ENCODE data around the gene OR10R2.
"Not testable (repeated sequence)": the region's sequence is repeated elsewhere in the genome, so short reads cannot be mapped to it uniquely, and the experiment has no call there.

OR10R2 gene, protein sequence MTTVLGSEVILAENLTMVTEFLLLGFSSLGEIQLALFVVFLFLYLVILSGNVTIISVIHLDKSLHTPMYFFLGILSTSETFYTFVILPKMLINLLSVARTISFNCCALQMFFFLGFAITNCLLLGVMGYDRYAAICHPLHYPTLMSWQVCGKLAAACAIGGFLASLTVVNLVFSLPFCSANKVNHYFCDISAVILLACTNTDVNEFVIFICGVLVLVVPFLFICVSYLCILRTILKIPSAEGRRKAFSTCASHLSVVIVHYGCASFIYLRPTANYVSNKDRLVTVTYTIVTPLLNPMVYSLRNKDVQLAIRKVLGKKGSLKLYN

DNA sequence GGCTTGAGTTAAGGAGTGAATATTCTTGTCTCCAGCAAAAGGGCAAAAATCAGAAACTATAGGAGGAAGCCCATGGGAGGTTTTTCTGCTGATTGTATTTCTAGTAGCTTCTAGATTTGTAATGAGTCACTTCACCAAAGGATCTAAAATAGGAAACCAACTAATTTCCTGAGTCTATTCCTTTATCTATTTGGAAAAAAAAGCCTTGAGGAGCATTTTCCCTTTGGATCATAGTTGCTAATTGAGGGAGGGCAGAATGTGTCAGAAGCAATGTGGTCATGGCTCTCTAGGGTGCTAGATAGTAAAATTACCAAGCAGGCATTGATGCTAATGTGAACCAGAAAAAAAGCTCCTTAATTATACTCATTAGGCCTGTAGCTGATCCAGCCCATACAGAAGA is at the start of gene OR10R2:
Gene OR10R2, plus strand, starts transcription at position 301 of the 400 bp plus-strand sequence. CDS start 106 bp downstream, outside the sequence.
- H3K4me3 ChIP-seq (ENCODE audit: low read depth, low read length): no peak within 1 kb of the TSS
- DNase-seq (ENCODE audit: low read depth): no peak
- TF ChIP-seq, protein P1, sequence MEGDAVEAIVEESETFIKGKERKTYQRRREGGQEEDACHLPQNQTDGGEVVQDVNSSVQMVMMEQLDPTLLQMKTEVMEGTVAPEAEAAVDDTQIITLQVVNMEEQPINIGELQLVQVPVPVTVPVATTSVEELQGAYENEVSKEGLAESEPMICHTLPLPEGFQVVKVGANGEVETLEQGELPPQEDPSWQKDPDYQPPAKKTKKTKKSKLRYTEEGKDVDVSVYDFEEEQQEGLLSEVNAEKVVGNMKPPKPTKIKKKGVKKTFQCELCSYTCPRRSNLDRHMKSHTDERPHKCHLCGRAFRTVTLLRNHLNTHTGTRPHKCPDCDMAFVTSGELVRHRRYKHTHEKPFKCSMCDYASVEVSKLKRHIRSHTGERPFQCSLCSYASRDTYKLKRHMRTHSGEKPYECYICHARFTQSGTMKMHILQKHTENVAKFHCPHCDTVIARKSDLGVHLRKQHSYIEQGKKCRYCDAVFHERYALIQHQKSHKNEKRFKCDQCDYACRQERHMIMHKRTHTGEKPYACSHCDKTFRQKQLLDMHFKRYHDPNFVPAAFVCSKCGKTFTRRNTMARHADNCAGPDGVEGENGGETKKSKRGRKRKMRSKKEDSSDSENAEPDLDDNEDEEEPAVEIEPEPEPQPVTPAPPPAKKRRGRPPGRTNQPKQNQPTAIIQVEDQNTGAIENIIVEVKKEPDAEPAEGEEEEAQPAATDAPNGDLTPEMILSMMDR (conservative IDR thresholded peaks at IDR 0.05; ENCODE audit: low read depth, low read length): no peak

DNA sequence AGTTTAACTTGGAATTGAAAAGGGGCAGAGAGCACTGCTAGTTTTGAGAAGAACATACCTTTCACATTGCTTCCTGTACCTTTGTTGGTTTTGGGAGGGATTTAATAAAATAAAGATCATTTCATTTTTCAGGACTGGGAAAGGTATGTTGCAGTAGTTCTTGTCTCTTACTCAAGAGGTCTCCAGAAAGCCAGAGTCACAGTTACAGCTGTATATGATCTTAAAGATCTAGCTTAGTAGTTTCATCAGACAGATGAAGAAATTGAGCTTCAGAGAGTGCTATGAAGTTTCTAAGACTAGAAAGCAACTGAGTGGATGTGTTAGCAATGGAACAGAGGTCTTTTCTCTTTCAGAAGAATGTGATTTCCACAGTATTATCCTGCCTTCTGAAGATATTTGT is 47.0 kb upstream of the OR10R2 start:
- DNase-seq (ENCODE audit: low read depth): no peak
- TF ChIP-seq, protein P1 (conservative IDR thresholded peaks at IDR 0.05; ENCODE audit: low read depth, low read length): no peak
- H3K4me3 ChIP-seq (ENCODE audit: low read depth, low read length): no peak overlapping the region

DNA sequence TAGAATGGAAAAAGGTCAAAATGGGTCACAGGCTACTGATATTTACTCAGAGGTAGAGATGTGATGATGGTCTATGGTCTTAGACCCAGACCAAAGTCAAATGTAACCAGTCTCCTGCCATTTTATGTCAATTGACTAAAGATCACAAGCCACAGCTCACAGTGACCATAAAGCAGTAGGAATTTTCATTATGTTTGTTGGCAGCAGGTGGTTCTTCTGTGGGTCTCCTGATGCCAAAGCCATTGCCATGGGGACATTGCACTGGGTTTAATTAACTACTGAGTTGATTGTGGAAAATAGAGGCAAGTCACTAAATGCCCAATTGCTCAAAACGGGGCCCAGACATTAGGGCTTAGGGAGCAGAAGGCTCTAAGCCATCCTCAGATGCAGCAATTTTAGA is 45.9 kb upstream of the OR10R2 start, which contains the start of gene OR10K2:
Gene OR10K2, minus strand, starts transcription at position 101 of the 400 bp plus-strand sequence. CDS start 5,371 bp downstream, outside the sequence.
- H3K4me3 ChIP-seq (ENCODE audit: low read depth, low read length): no peak within 1 kb of the TSS
- DNase-seq (ENCODE audit: low read depth): no peak
- TF ChIP-seq, protein P1 (conservative IDR thresholded peaks at IDR 0.05; ENCODE audit: low read depth, low read length): no peak

DNA sequence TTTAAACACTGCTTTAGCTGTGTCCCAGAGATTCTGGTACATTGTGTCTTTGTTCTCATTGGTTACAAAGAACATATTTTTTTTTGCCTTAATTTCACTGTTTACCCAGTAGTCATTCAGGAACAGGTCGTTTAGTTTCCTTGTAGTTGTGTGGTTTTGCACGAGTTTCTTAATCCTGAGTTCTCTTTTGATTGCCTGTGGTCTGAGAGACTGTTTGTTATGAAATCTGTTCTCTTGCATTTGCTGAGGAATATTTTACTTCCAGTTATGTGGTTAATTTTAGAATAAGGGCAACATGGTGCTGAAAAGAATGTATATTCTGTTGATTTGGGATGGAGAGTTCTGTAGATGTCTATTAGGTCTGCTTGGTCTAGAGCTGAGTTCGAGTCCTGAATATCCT is 41.9 kb upstream of the OR10R2 start:
- not testable (repeated sequence) for H3K4me3 ChIP-seq (ENCODE audit: low read depth, low read length); DNase-seq (ENCODE audit: low read depth)

DNA sequence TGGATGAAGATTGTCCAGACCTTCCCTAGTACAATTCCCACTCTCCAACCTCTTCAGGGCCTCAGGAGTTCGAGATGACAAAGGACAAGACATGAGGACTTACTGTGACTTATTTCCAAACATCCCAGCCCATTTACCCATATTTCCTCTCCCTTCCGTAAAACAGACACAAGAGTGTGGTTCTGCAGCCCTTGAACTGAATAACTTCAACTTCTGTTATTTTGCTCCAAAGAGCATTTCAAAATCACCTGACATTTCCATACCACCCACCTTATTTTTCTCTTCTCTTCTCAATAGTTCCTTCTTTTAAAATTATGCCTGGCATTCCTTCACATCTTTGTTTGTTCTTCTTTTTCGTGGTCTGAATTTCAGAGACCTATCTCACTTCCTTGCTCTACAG is 37.3 kb upstream of the OR10R2 start:
- TF ChIP-seq, protein P1 (conservative IDR thresholded peaks at IDR 0.05; ENCODE audit: low read depth, low read length): no peak
- no peak for DNase-seq (ENCODE audit: low read depth)
- no peak overlapping the region for H3K4me3 ChIP-seq (ENCODE audit: low read depth, low read length)

DNA sequence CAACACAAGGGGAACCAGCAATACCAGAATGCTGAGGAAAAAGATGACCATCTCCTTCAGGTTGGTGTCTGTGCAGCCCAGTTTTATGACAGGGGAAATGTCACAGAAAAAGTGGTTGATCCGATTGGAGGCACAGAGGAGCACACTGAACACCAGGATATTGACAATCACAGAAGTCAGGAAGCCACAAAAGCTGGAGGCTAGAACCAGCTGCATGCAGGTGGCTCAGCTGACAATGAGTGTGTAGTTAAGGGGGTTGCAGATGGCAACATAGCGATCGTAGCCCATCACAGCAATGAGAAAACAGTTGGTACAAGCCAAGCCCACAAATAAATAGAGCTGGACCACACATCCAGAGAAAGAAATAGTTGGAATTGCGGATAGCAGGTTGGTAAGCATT is 26.6 kb upstream of the OR10R2 start:
- TF ChIP-seq, protein P1 (conservative IDR thresholded peaks at IDR 0.05; ENCODE audit: low read depth, low read length): no peak
- no peak overlapping the region for H3K4me3 ChIP-seq (ENCODE audit: low read depth, low read length)
- no peak for DNase-seq (ENCODE audit: low read depth)

DNA sequence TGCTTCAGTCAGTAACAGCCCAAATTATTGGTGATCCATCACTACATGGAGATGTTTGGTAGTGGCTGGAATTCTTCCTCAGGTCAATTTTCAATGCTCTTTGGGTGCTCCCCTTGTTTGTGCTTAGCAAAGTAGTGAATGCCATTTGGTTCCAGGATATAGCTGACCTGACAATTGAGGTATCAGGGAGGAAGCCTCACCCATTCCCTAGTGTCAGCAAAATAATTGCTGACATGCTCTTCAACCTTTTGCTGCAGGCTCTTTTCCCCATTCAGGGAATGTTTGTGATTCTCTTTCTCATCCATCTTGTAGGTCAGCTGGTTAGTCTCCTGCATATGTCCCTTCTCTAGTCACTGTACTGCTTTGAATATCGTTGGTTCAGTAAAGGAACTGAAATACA is 17.5 kb upstream of the OR10R2 start:
- DNase-seq (ENCODE audit: low read depth): no peak
- TF ChIP-seq, protein P1 (conservative IDR thresholded peaks at IDR 0.05; ENCODE audit: low read depth, low read length): no peak
- H3K4me3 ChIP-seq (ENCODE audit: low read depth, low read length): no peak overlapping the region

All from choroid plexus epithelial cell (primary cell).